ENCODE results near the gene GUSB.

Gene GUSB

DNA sequence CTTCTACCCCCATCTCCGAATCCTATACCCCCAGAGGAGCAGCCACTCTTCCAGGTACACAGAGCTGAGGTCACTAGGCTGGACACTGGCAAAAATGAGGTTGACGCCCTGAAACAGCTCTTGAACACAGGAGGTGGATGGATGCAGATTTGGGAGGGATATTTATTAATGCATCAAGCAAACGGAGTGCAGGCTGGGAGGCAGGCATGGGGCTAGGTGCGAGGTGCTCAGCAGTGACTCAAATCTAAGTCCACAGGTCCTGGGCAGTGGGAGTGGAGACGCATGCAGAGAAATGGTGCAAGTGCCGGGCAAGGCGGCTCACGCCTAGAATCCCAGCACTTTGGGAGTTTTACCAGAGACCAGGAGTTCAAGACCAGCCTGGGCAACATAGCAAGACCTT, 11.0 kb downstream of the GUSB start:
- no peak overlapping the region for H3K23ac ChIP-seq (ENCODE audit: low read length in 2 of 2)
- no peaks in the 10 kb centered on the region for H3K27me3 ChIP-seq (ENCODE audit: control insufficient read depth in 1 of 2, insufficient read depth in 1 of 2, low read length in 2 of 2)
- H3K36me3 ChIP-seq (ENCODE audit: control insufficient read depth in 1 of 2, insufficient read depth in 2 of 2, low read depth in 1 of 2, low read length in 2 of 2), result peaks cover 82 to 86% of the 10 kb centered on the region in 2 experiments
- H3K14ac ChIP-seq (ENCODE audit: low read length in 2 of 2), result no peak overlapping the region
- no peak overlapping the region for H4K91ac ChIP-seq (ENCODE audit: low read length)
- no peak overlapping the region for H2BK12ac ChIP-seq (ENCODE audit: low read length in 2 of 2)
- H3K4ac ChIP-seq (ENCODE audit: low read depth in 1 of 2, low read length in 2 of 2), result no peak overlapping the region
- WGBS, result 99% methylated on average over 8 of the region's 8 CpGs
- no peak overlapping the region for H3K4me3 ChIP-seq (ENCODE audit: insufficient read depth in 1 of 2, low read depth in 1 of 2, low read length in 2 of 2)
- no peak overlapping the region for H3K27ac ChIP-seq (ENCODE audit: low read length, poor library complexity, severe bottlenecking)
- H2BK120ac ChIP-seq (ENCODE audit: low read depth, low read length), result no peak overlapping the region
- H3K79me1 ChIP-seq (replicated peaks; ENCODE audit: low read length, poor library complexity, severe bottlenecking), result peaks cover 12% of the 10 kb centered on the region
- no peaks in the 10 kb centered on the region for H3K4me1 ChIP-seq (ENCODE audit: control insufficient read depth, insufficient read depth, low read depth, low read length)
- no peak overlapping the region for H3K4me2 ChIP-seq (ENCODE audit: low read length, poor library complexity, severe bottlenecking)
- H3K9ac ChIP-seq (ENCODE audit: low read length), result no peak overlapping the region
- no peak overlapping the region for H2BK5ac ChIP-seq (ENCODE audit: low read depth, low read length, poor library complexity, severe bottlenecking)
- H2AFZ ChIP-seq (ENCODE audit: low read depth, low read length), result no peak overlapping the region
- no peak overlapping the region for H3K18ac ChIP-seq (ENCODE audit: low read depth in 1 of 2, low read length in 2 of 2)
- no peak overlapping the region for H2BK15ac ChIP-seq (ENCODE audit: low read depth, poor library complexity, severe bottlenecking)
- H2AK5ac ChIP-seq (ENCODE audit: low read length, severe bottlenecking), result no peak overlapping the region
- no peak for DNase-seq
- peak overlapping the region; percentile 39 for H4K8ac ChIP-seq (ENCODE audit: low read length)
- no peaks in the 10 kb centered on the region for H3K9me3 ChIP-seq (ENCODE audit: control insufficient read depth, low read length)

DNA sequence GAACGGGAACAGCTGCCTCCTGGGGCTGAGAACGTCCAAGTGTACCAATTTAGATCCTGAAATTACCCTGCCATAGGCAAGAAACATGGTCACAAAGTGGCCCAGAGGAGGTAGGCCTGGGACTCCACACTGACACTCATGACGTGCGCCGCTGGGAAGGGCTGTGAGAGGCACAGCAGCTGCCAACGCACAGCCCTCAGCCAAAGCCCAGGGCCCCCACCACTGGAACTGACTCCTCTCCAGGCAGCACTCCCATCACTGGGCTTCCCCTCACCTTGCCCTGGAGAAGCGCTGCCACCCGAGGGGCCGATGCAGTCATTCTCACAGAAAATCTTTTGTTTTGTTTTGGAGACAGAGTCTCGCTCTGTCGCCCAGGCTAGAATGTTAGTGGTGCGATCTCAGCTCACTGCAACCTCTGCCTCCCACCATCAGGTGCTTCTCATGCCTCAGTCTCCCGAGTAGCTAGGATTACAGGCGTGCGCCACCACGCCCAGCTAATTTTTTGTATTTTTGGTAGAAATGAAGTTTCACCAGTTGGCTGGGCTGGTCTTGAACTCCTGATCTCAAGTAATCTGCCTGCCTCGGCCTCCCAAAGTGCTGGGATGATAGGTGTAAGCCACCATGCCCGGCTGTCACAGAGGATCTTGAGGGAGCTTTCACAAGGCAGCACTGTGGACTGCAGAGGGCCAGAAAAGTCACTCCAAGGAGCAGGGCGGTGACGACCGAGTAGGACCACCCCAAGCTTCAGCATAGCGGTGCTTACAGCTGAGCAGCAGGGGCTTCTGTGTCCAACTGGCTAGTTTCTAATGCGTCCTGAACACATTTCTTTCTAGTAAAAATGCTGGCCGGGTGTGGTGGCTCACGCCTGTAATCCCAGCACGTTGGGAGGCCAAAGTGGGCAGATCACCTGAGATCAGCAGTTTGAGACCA, 13.5 kb downstream of the GUSB start:
- DNase-seq, result no peak
- H3K9ac ChIP-seq (ENCODE audit: low read length), result no peak overlapping the region
- H3K9me3 ChIP-seq (ENCODE audit: control insufficient read depth, low read length), result no peaks in the 10 kb centered on the region
- no peak overlapping the region for H3K4ac ChIP-seq (ENCODE audit: low read depth in 1 of 2, low read length in 2 of 2)
- H2AFZ ChIP-seq (ENCODE audit: low read depth, low read length), result no peak overlapping the region
- H2AK5ac ChIP-seq (ENCODE audit: low read length, severe bottlenecking), result no peak overlapping the region
- H2BK120ac ChIP-seq (ENCODE audit: low read depth, low read length), result no peak overlapping the region
- H3K18ac ChIP-seq (ENCODE audit: low read depth in 1 of 2, low read length in 2 of 2), result no peak overlapping the region
- no peak overlapping the region for H3K14ac ChIP-seq (ENCODE audit: low read length in 2 of 2)
- no peaks in the 10 kb centered on the region for H3K27me3 ChIP-seq (ENCODE audit: control insufficient read depth in 1 of 2, insufficient read depth in 1 of 2, low read length in 2 of 2)
- H3K23ac ChIP-seq (ENCODE audit: low read length in 2 of 2), result no peak overlapping the region
- no peak overlapping the region for H2BK15ac ChIP-seq (ENCODE audit: low read depth, poor library complexity, severe bottlenecking)
- H2BK12ac ChIP-seq (ENCODE audit: low read length in 2 of 2), result no peak overlapping the region
- H3K36me3 ChIP-seq (ENCODE audit: control insufficient read depth in 1 of 2, insufficient read depth in 2 of 2, low read depth in 1 of 2, low read length in 2 of 2), result peaks cover 73 to 88% of the 10 kb centered on the region in 2 experiments
- H3K27ac ChIP-seq (ENCODE audit: low read length, poor library complexity, severe bottlenecking), result no peak overlapping the region
- H2BK5ac ChIP-seq (ENCODE audit: low read depth, low read length, poor library complexity, severe bottlenecking), result no peak overlapping the region
- H3K4me2 ChIP-seq (ENCODE audit: low read length, poor library complexity, severe bottlenecking), result no peak overlapping the region
- peaks cover 7% of the 10 kb centered on the region for H3K79me1 ChIP-seq (replicated peaks; ENCODE audit: low read length, poor library complexity, severe bottlenecking)
- WGBS, result 97% methylated on average over 25 of the region's 26 CpGs
- H4K91ac ChIP-seq (ENCODE audit: low read length), result no peak overlapping the region
- H3K4me1 ChIP-seq (ENCODE audit: control insufficient read depth, insufficient read depth, low read depth, low read length), result no peaks in the 10 kb centered on the region
- no peak overlapping the region for H3K4me3 ChIP-seq (ENCODE audit: insufficient read depth in 1 of 2, low read depth in 1 of 2, low read length in 2 of 2)
- no peak overlapping the region for H4K8ac ChIP-seq (ENCODE audit: low read length)

DNA sequence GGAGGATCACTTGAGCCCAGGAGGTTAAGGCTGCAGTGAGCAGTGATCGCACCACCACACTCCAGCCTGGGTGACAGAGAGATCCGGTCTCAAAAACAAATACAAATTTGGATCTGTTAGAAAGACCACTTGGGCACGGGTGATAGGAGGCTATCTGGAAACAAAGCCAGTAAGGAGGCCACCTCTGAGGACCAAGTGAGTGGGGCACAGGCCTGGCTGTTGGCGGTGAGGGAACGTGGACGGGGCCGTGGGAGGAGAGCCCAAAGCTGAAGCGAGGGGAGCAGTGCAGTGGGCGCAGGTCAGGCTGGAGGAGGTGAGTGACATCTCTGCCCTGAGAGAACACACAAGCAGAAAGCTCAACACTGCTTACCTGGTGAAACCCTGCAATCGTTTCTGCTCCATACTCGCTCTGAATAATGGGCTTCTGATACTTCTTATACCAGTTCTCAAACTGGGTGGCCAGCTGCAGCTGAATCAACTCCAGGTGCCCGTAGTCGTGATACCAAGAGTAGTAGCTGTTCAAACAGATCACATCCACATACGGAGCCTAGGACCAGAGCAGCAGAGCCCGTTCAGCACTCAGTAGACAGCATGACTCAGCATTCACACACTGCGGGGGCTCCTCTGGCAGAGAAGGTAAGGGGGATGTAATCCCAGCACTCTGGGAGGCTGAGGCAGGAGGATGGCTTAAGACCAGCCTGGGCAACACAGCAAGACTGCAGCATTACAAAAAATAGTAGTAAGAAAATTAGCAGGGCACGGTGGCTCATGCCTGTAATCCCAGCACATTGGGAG, 14.5 kb downstream of the GUSB start:
- H3K27ac ChIP-seq (ENCODE audit: low read length, poor library complexity, severe bottlenecking), result no peak overlapping the region
- H2BK12ac ChIP-seq (ENCODE audit: low read length in 2 of 2), result no peak overlapping the region
- H3K9ac ChIP-seq (ENCODE audit: low read length), result no peak overlapping the region
- no peak overlapping the region for H4K91ac ChIP-seq (ENCODE audit: low read length)
- no peak overlapping the region for H2AK5ac ChIP-seq (ENCODE audit: low read length, severe bottlenecking)
- no peak overlapping the region for H2BK120ac ChIP-seq (ENCODE audit: low read depth, low read length)
- no peak overlapping the region for H3K14ac ChIP-seq (ENCODE audit: low read length in 2 of 2)
- no peak overlapping the region for H2AFZ ChIP-seq (ENCODE audit: low read depth, low read length)
- H3K9me3 ChIP-seq (ENCODE audit: control insufficient read depth, low read length), result no peaks in the 10 kb centered on the region
- no peak overlapping the region for H3K23ac ChIP-seq (ENCODE audit: low read length in 2 of 2)
- H3K4me3 ChIP-seq (ENCODE audit: insufficient read depth in 1 of 2, low read depth in 1 of 2, low read length in 2 of 2), result no peak overlapping the region
- H2BK5ac ChIP-seq (ENCODE audit: low read depth, low read length, poor library complexity, severe bottlenecking), result no peak overlapping the region
- no peak overlapping the region for H3K18ac ChIP-seq (ENCODE audit: low read depth in 1 of 2, low read length in 2 of 2)
- no peak overlapping the region for H4K8ac ChIP-seq (ENCODE audit: low read length)
- WGBS, result 95% methylated on average over 17 of the region's 17 CpGs
- H3K36me3 ChIP-seq (ENCODE audit: control insufficient read depth in 1 of 2, insufficient read depth in 2 of 2, low read depth in 1 of 2, low read length in 2 of 2), result peaks cover 70 to 88% of the 10 kb centered on the region in 2 experiments
- H3K79me1 ChIP-seq (replicated peaks; ENCODE audit: low read length, poor library complexity, severe bottlenecking), result peaks cover 7% of the 10 kb centered on the region
- no peaks in the 10 kb centered on the region for H3K4me1 ChIP-seq (ENCODE audit: control insufficient read depth, insufficient read depth, low read depth, low read length)
- H2BK15ac ChIP-seq (ENCODE audit: low read depth, poor library complexity, severe bottlenecking), result no peak overlapping the region
- H3K27me3 ChIP-seq (ENCODE audit: control insufficient read depth in 1 of 2, insufficient read depth in 1 of 2, low read length in 2 of 2), result no peaks in the 10 kb centered on the region
- H3K4me2 ChIP-seq (ENCODE audit: low read length, poor library complexity, severe bottlenecking), result no peak overlapping the region
- DNase-seq, result no peak
- no peak overlapping the region for H3K4ac ChIP-seq (ENCODE audit: low read depth in 1 of 2, low read length in 2 of 2)

DNA sequence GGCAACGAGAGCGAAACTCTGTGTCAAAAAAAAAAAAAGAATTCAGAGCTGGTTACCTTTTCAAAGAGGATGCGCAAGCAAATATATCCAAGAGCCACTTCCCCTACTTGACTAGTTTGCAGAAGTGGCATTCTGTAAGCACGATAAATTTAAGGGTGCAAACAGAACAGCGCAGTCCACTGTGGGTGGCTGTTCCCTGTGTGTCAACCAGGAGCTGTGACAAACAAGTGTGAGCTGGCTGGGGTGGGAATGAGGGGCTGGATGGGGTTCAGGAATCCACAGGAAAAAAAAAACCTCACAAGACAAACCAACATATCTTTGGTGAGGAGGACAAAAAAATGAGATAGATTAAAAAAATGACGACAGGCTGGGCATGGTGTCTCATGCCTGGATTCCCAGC, 15.9 kb downstream of the GUSB start:
- WGBS, result 100% methylated on average over 6 of the region's 6 CpGs
- no peak for DNase-seq

More for the DNA sequence above, 15.9 kb downstream of the GUSB start:
- Histone ChIP-seq H3K14ac (ENCODE audit: low read length in 2 of 2) (no peak overlapping the region), H2BK12ac (ENCODE audit: low read length in 2 of 2) (no peak overlapping the region), H4K8ac (ENCODE audit: low read length) (no peak overlapping the region), H3K36me3 (ENCODE audit: control insufficient read depth in 1 of 2, insufficient read depth in 2 of 2, low read depth in 1 of 2, low read length in 2 of 2) (peaks cover 69 to 88% of the 10 kb centered on the region in 2 experiments), H3K4me1 (ENCODE audit: control insufficient read depth, insufficient read depth, low read depth, low read length) (no peaks in the 10 kb centered on the region), H2AK5ac (ENCODE audit: low read length, severe bottlenecking) (no peak overlapping the region), H3K9ac (ENCODE audit: low read length) (no peak overlapping the region), H3K79me1 (replicated peaks; ENCODE audit: low read length, poor library complexity, severe bottlenecking) (peaks cover 8% of the 10 kb centered on the region), H3K4me2 (ENCODE audit: low read length, poor library complexity, severe bottlenecking) (no peak overlapping the region), H3K27ac (ENCODE audit: low read length, poor library complexity, severe bottlenecking) (no peak overlapping the region), H3K18ac (ENCODE audit: low read depth in 1 of 2, low read length in 2 of 2) (no peak overlapping the region), H3K9me3 (ENCODE audit: control insufficient read depth, low read length) (no peaks in the 10 kb centered on the region), H2BK5ac (ENCODE audit: low read depth, low read length, poor library complexity, severe bottlenecking) (no peak overlapping the region), H2AFZ (ENCODE audit: low read depth, low read length) (no peak overlapping the region), H3K4ac (ENCODE audit: low read depth in 1 of 2, low read length in 2 of 2) (no peak overlapping the region), H3K4me3 (ENCODE audit: insufficient read depth in 1 of 2, low read depth in 1 of 2, low read length in 2 of 2) (no peak overlapping the region), H2BK120ac (ENCODE audit: low read depth, low read length) (no peak overlapping the region), H3K23ac (ENCODE audit: low read length in 2 of 2) (no peak overlapping the region), H4K91ac (ENCODE audit: low read length) (no peak overlapping the region), H3K27me3 (ENCODE audit: control insufficient read depth in 1 of 2, insufficient read depth in 1 of 2, low read length in 2 of 2) (no peaks in the 10 kb centered on the region), H2BK15ac (ENCODE audit: low read depth, poor library complexity, severe bottlenecking) (no peak overlapping the region)

Data from mesenchymal stem cell (in vitro differentiated cells and primary cell).